ENCODE results near the gene UTF1.
"Not testable (repeated sequence)": the region's sequence is repeated elsewhere in the genome, so short reads cannot be mapped to it uniquely, and the experiment has no call there.

Gene UTF1

GRCh38 chr10:133229265-133230043 lies 563 bp upstream of the UTF1 start:
- DNase-seq = no peak

GRCh38 chr10:133230387-133231195 lies 574 bp downstream of the UTF1 start:
- no peak for DNase-seq

- no peak for DNase-seq
Observed at GRCh38 chr10:133231244-133231945, 1.4 kb downstream of the UTF1 start.

- DNase-seq = no peak
Observed at GRCh38 chr10:133231946-133232574, 2.0 kb downstream of the UTF1 start.

- not testable (repeated sequence) for DNase-seq
Observed at GRCh38 chr10:133234796-133235195, 4.8 kb downstream of the UTF1 start.

GRCh38 chr10:133235265-133235855 lies 5.3 kb downstream of the UTF1 start:
- no peak for DNase-seq

GRCh38 chr10:133235932-133236331 lies 5.9 kb downstream of the UTF1 start:
- no peak for DNase-seq

GRCh38 chr10:133236401-133237240 lies 6.6 kb downstream of the UTF1 start:
- DNase-seq = no peak

GRCh38 chr10:133237241-133237587 lies 7.2 kb downstream of the UTF1 start:
- no peak for DNase-seq

- DNase-seq = no peak
Observed at GRCh38 chr10:133237588-133238465, 7.8 kb downstream of the UTF1 start, which contains the start of gene VENTX. Gene VENTX (plus strand): TSS chr10:133237855. CDS start chr10:133237915, 60 bp downstream.

- no peak for DNase-seq
Observed at GRCh38 chr10:133238466-133238804, 8.4 kb downstream of the UTF1 start.

- DNase-seq = no peak
Observed at GRCh38 chr10:133239990-133240389, 10.0 kb downstream of the UTF1 start.

- peak in 1 of 2 experiments; percentile 11 for DNase-seq
Observed at GRCh38 chr10:133241501-133242205, 11.6 kb downstream of the UTF1 start.

- no peak for DNase-seq
Observed at GRCh38 chr10:133242611-133243356, 12.8 kb downstream of the UTF1 start.

GRCh38 chr10:133243593-133243992 lies 13.6 kb downstream of the UTF1 start:
- DNase-seq = no peak

GRCh38 chr10:133245439-133246235 lies 15.6 kb downstream of the UTF1 start:
- no peak for DNase-seq

GRCh38 chr10:133246236-133246626 lies 16.2 kb downstream of the UTF1 start:
- no peak for DNase-seq

GRCh38 chr10:133247681-133248333 lies 17.8 kb downstream of the UTF1 start:
- no peak for DNase-seq
